Activated T-cell treated with anti-CD3 and anti-CD28 coated beads, Interleukin-2, amount 50 U/mL, for 24 hours (primary cell): Measurements from ENCODE around the gene EXD3.

Experiments
- DNase-seq: peaks from one replicate; pipeline ENCODE4 v3.0.0-alpha.2; 2020
- H3K27ac Mint-ChIP-seq: 2 replicates; pipeline ENCODE4 v1.8.0; 2020; ENCODE audit warnings: mild to moderate bottlenecking, mixed read lengths
- H3K27me3 Mint-ChIP-seq: 2 replicates; pipeline ENCODE4 v1.8.0; 2020; ENCODE audit warnings: mixed read lengths
- H3K36me3 Mint-ChIP-seq: 2 replicates; pipeline ENCODE4 v1.8.0; 2020; ENCODE audit warnings: low read depth, mixed read lengths
- H3K4me1 Mint-ChIP-seq: 2 replicates; pipeline ENCODE4 v1.8.0; 2020; ENCODE audit warnings: low read depth, mixed read lengths
- H3K4me3 Mint-ChIP-seq: 2 replicates; pipeline ENCODE4 v1.8.0; 2020; ENCODE audit warnings: mild to moderate bottlenecking, moderate library complexity, mixed read lengths
- H3K9me3 Mint-ChIP-seq: 2 replicates; pipeline ENCODE4 v1.8.0; 2020; ENCODE audit warnings: mixed read lengths

EXD3 gene

GRCh38 chr9:137320555-137321384, 102.2 kb downstream of the EXD3 start:
- H3K27ac Mint-ChIP-seq, result no peak overlapping the region

GRCh38 chr9:137319739-137320551, 103.0 kb downstream of the EXD3 start:
- no peak for DNase-seq
- no peaks in the 10 kb centered on the region for H3K36me3 Mint-ChIP-seq
- no peak overlapping the region for H3K27ac Mint-ChIP-seq
- H3K9me3 Mint-ChIP-seq, result no peaks in the 10 kb centered on the region
- peaks cover 9% of the 10 kb centered on the region for H3K4me1 Mint-ChIP-seq
- H3K27me3 Mint-ChIP-seq, result peaks cover 9% of the 10 kb centered on the region
- no peak overlapping the region for H3K4me3 Mint-ChIP-seq

More at GRCh38 chr9:137320555-137321384, 102.2 kb downstream of the EXD3 start:
- DNase-seq, result no peak
- Mint-ChIP-seq H3K4me1 (peaks cover 10% of the 10 kb centered on the region), H3K36me3 (no peaks in the 10 kb centered on the region), H3K27me3 (peaks cover 12% of the 10 kb centered on the region), H3K9me3 (no peaks in the 10 kb centered on the region), H3K4me3 (no peak overlapping the region)

GRCh38 chr9:137319011-137319738, 103.8 kb downstream of the EXD3 start:
- Mint-ChIP-seq H3K27ac (no peak overlapping the region), H3K36me3 (no peaks in the 10 kb centered on the region), H3K9me3 (no peaks in the 10 kb centered on the region), H3K27me3 (peaks cover 6% of the 10 kb centered on the region), H3K4me1 (peaks cover 9% of the 10 kb centered on the region), H3K4me3 (no peak overlapping the region)
- no peak for DNase-seq

- H3K4me1 Mint-ChIP-seq, result peaks cover 9% of the 10 kb centered on the region
- DNase-seq, result no peak
These were observed 104.4 kb downstream of the EXD3 start for GRCh38 chr9:137318602-137319001.

GRCh38 chr9:137317718-137318511, 105.0 kb downstream of the EXD3 start:
- H3K36me3 Mint-ChIP-seq, result no peaks in the 10 kb centered on the region
- peaks cover 9% of the 10 kb centered on the region for H3K4me1 Mint-ChIP-seq
- no peak overlapping the region for H3K27ac Mint-ChIP-seq
- DNase-seq, result no peak
- H3K27me3 Mint-ChIP-seq, result peaks cover 6% of the 10 kb centered on the region
- H3K4me3 Mint-ChIP-seq, result no peak overlapping the region
- no peaks in the 10 kb centered on the region for H3K9me3 Mint-ChIP-seq

More at GRCh38 chr9:137318602-137319001, 104.4 kb downstream of the EXD3 start:
- Mint-ChIP-seq H3K9me3 (no peaks in the 10 kb centered on the region), H3K36me3 (no peaks in the 10 kb centered on the region), H3K27ac (no peak overlapping the region), H3K27me3 (peaks cover 6% of the 10 kb centered on the region), H3K4me3 (no peak overlapping the region)

- peaks cover 9% of the 10 kb centered on the region for H3K4me1 Mint-ChIP-seq
- no peaks in the 10 kb centered on the region for H3K9me3 Mint-ChIP-seq
- no peak for DNase-seq
- no peaks in the 10 kb centered on the region for H3K36me3 Mint-ChIP-seq
- H3K4me3 Mint-ChIP-seq, result no peak overlapping the region
- H3K27me3 Mint-ChIP-seq, result peaks cover 5% of the 10 kb centered on the region
- no peak overlapping the region for H3K27ac Mint-ChIP-seq
These were observed 105.8 kb downstream of the EXD3 start for GRCh38 chr9:137317021-137317717.

- peaks cover 3% of the 10 kb centered on the region for H3K27me3 Mint-ChIP-seq
- no peaks in the 10 kb centered on the region for H3K36me3 Mint-ChIP-seq
- no peak overlapping the region for H3K27ac Mint-ChIP-seq
- H3K4me1 Mint-ChIP-seq, result peaks cover 9% of the 10 kb centered on the region
- H3K4me3 Mint-ChIP-seq, result no peak overlapping the region
- no peaks in the 10 kb centered on the region for H3K9me3 Mint-ChIP-seq
- no peak for DNase-seq
These were observed 106.7 kb downstream of the EXD3 start for GRCh38 chr9:137316012-137316981.

- peaks cover 8% of the 10 kb centered on the region for H3K4me1 Mint-ChIP-seq
- no peak overlapping the region for H3K4me3 Mint-ChIP-seq
- peaks cover 3% of the 10 kb centered on the region for H3K27me3 Mint-ChIP-seq
- no peaks in the 10 kb centered on the region for H3K36me3 Mint-ChIP-seq
- no peaks in the 10 kb centered on the region for H3K9me3 Mint-ChIP-seq
- H3K27ac Mint-ChIP-seq, result no peak overlapping the region
- DNase-seq, result no peak
These were observed 107.4 kb downstream of the EXD3 start for GRCh38 chr9:137315581-137316011.

- Mint-ChIP-seq H3K27me3 (peaks cover 3% of the 10 kb centered on the region), H3K4me3 (no peak overlapping the region), H3K9me3 (no peaks in the 10 kb centered on the region), H3K4me1 (peaks cover 4% of the 10 kb centered on the region), H3K27ac (no peak overlapping the region), H3K36me3 (no peaks in the 10 kb centered on the region)
- no peak for DNase-seq
These were observed 108.1 kb downstream of the EXD3 start for GRCh38 chr9:137314561-137315560.

GRCh38 chr9:137313956-137314560, 108.9 kb downstream of the EXD3 start:
- Mint-ChIP-seq H3K4me1 (peaks cover 1% of the 10 kb centered on the region), H3K27ac (no peak overlapping the region), H3K27me3 (peaks cover 3% of the 10 kb centered on the region), H3K9me3 (no peaks in the 10 kb centered on the region), H3K36me3 (no peaks in the 10 kb centered on the region), H3K4me3 (no peak overlapping the region)
- no peak for DNase-seq

GRCh38 chr9:137313326-137313936, 109.5 kb downstream of the EXD3 start:
- Mint-ChIP-seq H3K4me3 (no peak overlapping the region), H3K4me1 (peaks cover 1% of the 10 kb centered on the region), H3K36me3 (no peaks in the 10 kb centered on the region), H3K27me3 (peaks cover 3% of the 10 kb centered on the region), H3K27ac (no peak overlapping the region), H3K9me3 (no peaks in the 10 kb centered on the region)
- DNase-seq, result no peak
